HepG2 (cell line): ENCODE results near the gene CCNYL1. TPM values are rescaled to one million over a fixed set of nuclear protein-coding genes. Genes with fewer than 3 reads are reported as not detected.
A peak's percentile ranks its signal among the peaks of the same experiment; 100 is the strongest.

Source experiments
- ATAC-seq: fragments of 200-7000 bp; cut with Tn5 transposase; 3 replicates; pipeline ENCODE4 v1.9.1; 2020; ENCODE audit warnings: mild to moderate bottlenecking, moderate library complexity
- BruUV-seq: library from RNA; stranded (reverse); fragments of 400-500 nt; replicated peaks from 2 replicates; lab custom pipeline; 2021; lab: Mats Ljungman, UMichigan
- CTCF ChIA-PET: fragments of 300-600 bp; formaldehyde crosslinking; extraction: SDS; loops from one replicate; lab custom pipeline; 2021; ENCODE audit warnings: low total read pairs, inconsistent platforms, low intra/inter-chr PET ratio; lab: Yijun Ruan, JAX
- POLR2A ChIA-PET: fragments of 350-600 bp; sonication (Branson Sonifier 250); formaldehyde crosslinking; loops from one replicate; lab custom pipeline; 2020; ENCODE audit warnings: antibody characterized with exemption, inconsistent platforms; lab: Yijun Ruan, JAX
- DNase-seq: peaks from one replicate; pipeline ENCODE4 v3.0.0-alpha.2; 2015; ENCODE audit warnings: low spot score
- FAIRE-seq: peaks from 3 replicates; lab custom pipeline; 2011; peaks lifted over from hg19 to GRCh38; lab: Jason Lieb, UNC
- H2AFZ ChIP-seq: one replicate; pipeline ENCODE4 v1.6.1; 2011; ENCODE audit warnings: low read length, inconsistent platforms
- H3K27ac ChIP-seq: fragments of 300-600 bp; 3 replicates; pipeline ENCODE4 v1.8.0; 2011; ENCODE audit warnings: mixed run types, mild to moderate bottlenecking, mixed read lengths, low read length, inconsistent platforms; ENCODE audit not compliant: insufficient read depth; ENCODE audit errors: extremely low read length
- H3K27me3 ChIP-seq, 2 experiments: fragments of 200-600 bp in 1 of 2; 2 replicates in 1 of 2; 3 replicates in 1 of 2; pipeline versions ENCODE4 v1.6.0 to v1.8.0; 2011; ENCODE audit warnings: low read length in 2 of 2, mild to moderate bottlenecking in 2 of 2, moderate library complexity in 2 of 2, inconsistent platforms in 1 of 2; ENCODE audit not compliant: insufficient read depth in 2 of 2, control insufficient read depth in 1 of 2
- H3K36me3 ChIP-seq, 2 experiments: fragments of 200-600 bp in 1 of 2; replicated peaks in 1 of 2; 2 replicates in 1 of 2; 3 replicates in 1 of 2; pipeline versions ENCODE4 v1.5.1 to v1.8.0; 2011; ENCODE audit warnings: low read length in 2 of 2, inconsistent platforms in 1 of 2; ENCODE audit not compliant: insufficient read depth in 2 of 2, control insufficient read depth in 1 of 2
- H3K4me1 ChIP-seq: 2 replicates; pipeline ENCODE4 v1.5.1; 2012; ENCODE audit warnings: low read length, inconsistent platforms; ENCODE audit not compliant: insufficient read depth
- H3K4me2 ChIP-seq: 2 replicates; pipeline ENCODE4 v1.6.0; 2011; ENCODE audit warnings: low read depth, low read length, inconsistent platforms
- H3K4me3 ChIP-seq, 3 experiments: fragments of 200-600 bp in 1 of 3; sonication (generic), shearing (Covaris generic) in 1 of 3; replicated peaks in 1 of 3; 2 replicates each; pipeline ENCODE4 v1.5.1; 2011 to 2016; ENCODE audit warnings: low read length in 3 of 3, inconsistent platforms in 2 of 3, low read depth in 2 of 3, mild to moderate bottlenecking in 2 of 3, control low read depth in 1 of 3, mixed read lengths in 1 of 3; ENCODE audit not compliant: insufficient read depth in 1 of 3
- H3K79me2 ChIP-seq: one replicate; pipeline ENCODE4 v1.6.1; 2011; ENCODE audit warnings: low read length, inconsistent platforms; ENCODE audit not compliant: insufficient read depth
- H3K9ac ChIP-seq: 2 replicates; pipeline ENCODE4 v1.6.0; 2011; ENCODE audit warnings: mild to moderate bottlenecking, low read depth, low read length, inconsistent platforms; ENCODE audit not compliant: insufficient read depth
- H3K9me3 ChIP-seq: 2 replicates; pipeline ENCODE4 v1.5.1; 2012; ENCODE audit warnings: mild to moderate bottlenecking, low read length
- H4K20me1 ChIP-seq: 2 replicates; pipeline ENCODE4 v1.6.0; 2011; ENCODE audit warnings: inconsistent platforms, mild to moderate bottlenecking, low read length, moderate library complexity; ENCODE audit not compliant: insufficient read depth
- ATF3 ChIP-seq: sonication (generic); formaldehyde crosslinking; IDR thresholded peaks from 2 replicates; pipeline ENCODE4 v1.4.0; 2020; ENCODE audit warnings: missing genetic modification reagents
- CBX1 ChIP-seq: IDR thresholded peaks from one replicate; pipeline ENCODE4 v1.6.1; 2016; ENCODE audit warnings: antibody characterized with exemption, low read depth
- DNMT1 ChIP-seq: sonication (generic); formaldehyde crosslinking; IDR thresholded peaks from 2 replicates; pipeline ENCODE4 v1.5.1; 2020; ENCODE audit warnings: mild to moderate bottlenecking, missing genetic modification reagents
- HMGXB4 ChIP-seq, 2 experiments: sonication (generic) in 1 of 2; formaldehyde crosslinking in 1 of 2; IDR thresholded peaks; 2 replicates each; pipeline versions ENCODE4 v1.4.0 to v1.6.1; 2018 to 2020; ENCODE audit warnings: missing genetic modification reagents in 2 of 2, borderline replicate concordance in 1 of 2, low read depth in 1 of 2, mild to moderate bottlenecking in 1 of 2, missing biosample characterization in 1 of 2
- KDM3A ChIP-seq: IDR thresholded peaks from 2 replicates; pipeline ENCODE4 v1.6.1; 2018; ENCODE audit warnings: low read depth, missing compliant biosample characterization
- MEF2D ChIP-seq: sonication (generic); formaldehyde crosslinking; IDR thresholded peaks from 2 replicates; pipeline ENCODE4 v1.5.1; 2020; ENCODE audit warnings: mild to moderate bottlenecking, missing genetic modification reagents
- PHF5A ChIP-seq: IDR thresholded peaks from one replicate; pipeline ENCODE4 v1.6.1; 2018; ENCODE audit warnings: low read depth, missing genetic modification reagents; ENCODE audit not compliant: unreplicated experiment
- RCOR2 ChIP-seq: IDR thresholded peaks from 2 replicates; pipeline ENCODE4 v1.6.1; 2016; ENCODE audit warnings: missing biosample characterization, missing genetic modification reagents
- STAG1 ChIP-seq: sonication (generic); formaldehyde crosslinking; IDR thresholded peaks from 2 replicates; pipeline ENCODE4 v1.4.0; 2020; ENCODE audit warnings: missing genetic modification reagents
- TERF1 ChIP-seq: sonication (generic); formaldehyde crosslinking; IDR thresholded peaks from 2 replicates; pipeline ENCODE4 v1.8.0; 2022; ENCODE audit warnings: mild to moderate bottlenecking, missing genetic modification reagents, moderate library complexity
- TGIF2 ChIP-seq: IDR thresholded peaks from 2 replicates; pipeline ENCODE4 v1.6.1; 2016; ENCODE audit warnings: control low read depth, missing compliant biosample characterization
- TP53 ChIP-seq: sonication (generic); formaldehyde crosslinking; conservative IDR thresholded peaks from 2 replicates; pipeline ENCODE4 v1.4.0; 2020; ENCODE audit warnings: missing genetic modification reagents
- ZBTB7B ChIP-seq: sonication (generic); formaldehyde crosslinking; IDR thresholded peaks from 2 replicates; pipeline ENCODE4 v1.4.0; 2020; ENCODE audit warnings: missing genetic modification reagents
- ZEB1 ChIP-seq: IDR thresholded peaks from 2 replicates; pipeline ENCODE4 v1.6.1; 2012; ENCODE audit warnings: mild to moderate bottlenecking, low read depth, inconsistent platforms; ENCODE audit not compliant: insufficient replicate concordance
- ZNF225 ChIP-seq: sonication (generic); formaldehyde crosslinking; IDR thresholded peaks from 2 replicates; pipeline ENCODE4 v1.4.0; 2020; ENCODE audit warnings: mild to moderate bottlenecking, missing genetic modification reagents
- ZNF432 ChIP-seq: sonication (generic); formaldehyde crosslinking; IDR thresholded peaks from 2 replicates; pipeline ENCODE4 v1.5.0; 2020; ENCODE audit warnings: missing genetic modification reagents, mild to moderate bottlenecking, borderline replicate concordance
- ZNF619 ChIP-seq: sonication (generic); formaldehyde crosslinking; IDR thresholded peaks from 2 replicates; pipeline ENCODE4 v1.4.0; 2020; ENCODE audit warnings: mild to moderate bottlenecking, missing genetic modification reagents
- ZNF747 ChIP-seq: sonication (generic); formaldehyde crosslinking; IDR thresholded peaks from 2 replicates; pipeline ENCODE4 v1.8.1; 2023; ENCODE audit warnings: missing genetic modification reagents, mild to moderate bottlenecking, borderline replicate concordance
- ZNF780A ChIP-seq: sonication (generic); formaldehyde crosslinking; IDR thresholded peaks from 2 replicates; pipeline ENCODE4 v1.8.0; 2022; ENCODE audit warnings: mild to moderate bottlenecking, missing genetic modification reagents, moderate library complexity
- WGBS: methylation state at CpG from one replicate; pipeline ENCODE4 v1.1.6; 2017; ENCODE audit warnings: low lambda C conversion rate; 5-methylcytosine and 5-hydroxymethylcytosine counted together
- in situ Hi-C: cut with HindIII; loops from 2 replicates; pipeline ENCODE4 v1.10.0; 2017; ENCODE audit warnings: low pct_unique_long_range_greater_than_20kb; ENCODE audit not compliant: extremely low pct_ligation_motif_present
- intact Hi-C: fragments of 100-400 bp; cut with micrococcal nuclease; formaldehyde crosslinking; loops from one replicate; pipeline ENCODE4 v1.10.0; 2022; ENCODE audit not compliant: unreplicated experiment
- polyA plus RNA-seq, 8 experiments: library from polyadenylated mRNA; depleted of rRNA in 3 of 8; stranded (reverse) in 7 of 8; unstranded in 1 of 8; fragments of >200 nt; fragmentation: Illumina TruSeq in 4 of 8; extraction: Trizol in 4 of 8; gene quantifications; 2 replicates each; pipeline versions ENCODE4 v1.2.1 to v1.2.3, GENCODE V29; 2011 to 2016; ENCODE audit warnings: low read depth in 4 of 8, missing spikeins in 1 of 8, mixed read lengths in 1 of 8; ENCODE audit not compliant: insufficient read depth in 1 of 8
- total RNA-seq, 5 experiments: library from RNA; depleted of rRNA; stranded (reverse); fragments of >200 nt; fragmentation: Illumina TruSeq; extraction: Trizol; gene quantifications; 2 replicates each; pipeline ENCODE4 v1.2.3, GENCODE V29; 2016; ENCODE audit warnings: low read depth in 1 of 5

The CCNYL1 gene
- total and polyA plus RNA-seq, 2 of the 13 experiments (the other 11 are each of a cell fraction or from before 2014, with no cell fraction given), result 12.5 to 16.2 TPM

- ChIA-PET CTCF (interaction anchor here (1.1 to 2.3 kb wide), 8 partner anchors 22 to 295 kb away, joined by 3 to 11 read pairs (median 6); no protein-coding TSS in a partner anchor), POLR2A (interaction anchor here (0.8 to 8.6 kb wide), 15 partner anchors 15 to 266 kb away, joined by 3 to 232 read pairs (median 27); no protein-coding TSS in a partner anchor)
- 59% methylated on average over 51 of the region's 56 CpGs for WGBS
- peak; percentile 63 for TF ChIP-seq PHF5A (CRISPR knock-in tag)
- peak; percentile 14; the same call in 1 of the 2 replicates for TF ChIP-seq ATF3 (CRISPR knock-in tag)
- peak; percentile 65; the same call in 1 of the 2 replicates for TF ChIP-seq ZNF780A
- TF ChIP-seq CBX1, result peak; percentile 44
- TF ChIP-seq MEF2D (CRISPR knock-in tag), result no peak
- peak; percentile 66; the same call in 1 of the 2 replicates for TF ChIP-seq ZNF619 (CRISPR knock-in tag)
- TF ChIP-seq HMGXB4 (CRISPR knock-in tag; IDR thresholded peaks at IDR 0.05; ENCODE audit: borderline replicate concordance in 1 of 2, low read depth in 1 of 2), result peak; percentile 77 to 96; a peak in 3 of 4 replicates
- peak; percentile 67; the same call in 1 of the 2 replicates for TF ChIP-seq TGIF2 (CRISPR knock-in tag)
- TF ChIP-seq DNMT1 (CRISPR knock-in tag), result peak; percentile 89; the same call in 1 of the 2 replicates
- TF ChIP-seq ZBTB7B, result peak; percentile 79; the same call in 1 of the 2 replicates
- peak; percentile 58 for TF ChIP-seq ZEB1
- no peak for TF ChIP-seq TERF1 (CRISPR knock-in tag)
- peak; percentile 59; the same call in 1 of the 2 replicates for TF ChIP-seq KDM3A (CRISPR knock-in tag)
- TF ChIP-seq ZNF747 (CRISPR knock-in tag), result no peak
- 0 out of 2 replicates have a peak, but pooled peaks have one; percentile 53 for TF ChIP-seq RCOR2 (CRISPR knock-in tag)
- no peak for TF ChIP-seq TP53 (CRISPR knock-in tag)
- peak; percentile 92 for TF ChIP-seq STAG1 (CRISPR knock-in tag)
- TF ChIP-seq ZNF225, result 0 out of 2 replicates have a peak, but pooled peaks have one; percentile 23
- TF ChIP-seq ZNF432, result 0 out of 2 replicates have a peak, but pooled peaks have one; percentile 57
Observed at GRCh38 chr2:207767461-207768167, 56.2 kb downstream of the CCNYL1 start.

More at GRCh38 chr2:207767461-207768167, 56.2 kb downstream of the CCNYL1 start:
- H3K4me2 ChIP-seq, result peak overlapping the region; percentile 87
- peak overlapping the region; percentile 80 to 98 (median 88) for H3K4me3 ChIP-seq
- peak; percentile 76 for DNase-seq
- H3K36me3 ChIP-seq, result peaks cover 17 to 41% of the 10 kb centered on the region in 2 experiments
- peak overlapping the region; percentile 92 for H3K27ac ChIP-seq
- H3K9ac ChIP-seq, result peak overlapping the region; percentile 94
- peaks cover 67% of the 10 kb centered on the region for H3K79me2 ChIP-seq
- H3K9me3 ChIP-seq, result no peaks in the 10 kb centered on the region
- in situ Hi-C loops (loop anchor here (5.0 kb wide), 2 partner anchors 60 to 205 kb away; no protein-coding TSS in a partner anchor), intact Hi-C loops (loop anchor here (1.0 to 5.0 kb wide), 4 partner anchors 21 to 267 kb away; no protein-coding TSS in a partner anchor)
- BruUV-seq, result no TSS peak
- no peaks in the 10 kb centered on the region; a peak in 1 of 5 replicates for H3K27me3 ChIP-seq
- FAIRE-seq, result no peak
- H2AFZ ChIP-seq, result no peak overlapping the region
- H3K4me1 ChIP-seq, result peaks cover 73% of the 10 kb centered on the region
- peaks cover 55% of the 10 kb centered on the region for H4K20me1 ChIP-seq
- peak; percentile 52 for ATAC-seq
